VCaP (cell line): ENCODE data around the gene LGALS3.

Experiments used
- H3K27ac ChIP-seq: fragments of 450-650 bp; 2 replicates; pipeline ENCODE4 v1.5.1; 2017
- TF ChIP-seq, protein P1 (sequence below): fragments of 450-650 bp; conservative IDR thresholded peaks from 2 replicates; pipeline ENCODE4 v1.5.1; 2017; ENCODE audit warnings: mild to moderate bottlenecking, moderate library complexity

The LGALS3 gene

DNA sequence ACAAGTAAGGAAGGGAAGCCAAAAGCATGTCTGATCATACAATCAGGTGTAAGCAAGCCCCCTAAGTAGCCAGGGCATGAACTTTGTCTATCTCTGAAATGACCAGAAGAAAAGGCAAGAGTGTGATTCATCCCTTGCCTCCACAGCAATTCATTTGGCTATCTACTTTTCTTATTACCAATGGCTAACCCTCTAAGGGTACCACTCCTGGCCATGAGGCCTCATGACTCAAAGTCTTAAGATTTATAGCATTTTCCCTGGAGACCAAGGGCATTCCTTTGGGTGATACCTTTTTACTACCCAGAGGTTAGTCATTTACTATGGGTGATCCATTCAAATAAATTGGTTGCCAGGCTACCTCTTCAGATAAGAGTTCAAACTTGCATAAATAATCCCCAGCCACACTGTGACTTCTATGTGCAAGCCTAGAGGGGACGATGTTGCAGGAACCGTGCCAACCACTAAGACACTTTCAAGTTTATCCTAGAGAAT lies 1.5 kb upstream of the LGALS3 start:
- TF ChIP-seq, protein P1, sequence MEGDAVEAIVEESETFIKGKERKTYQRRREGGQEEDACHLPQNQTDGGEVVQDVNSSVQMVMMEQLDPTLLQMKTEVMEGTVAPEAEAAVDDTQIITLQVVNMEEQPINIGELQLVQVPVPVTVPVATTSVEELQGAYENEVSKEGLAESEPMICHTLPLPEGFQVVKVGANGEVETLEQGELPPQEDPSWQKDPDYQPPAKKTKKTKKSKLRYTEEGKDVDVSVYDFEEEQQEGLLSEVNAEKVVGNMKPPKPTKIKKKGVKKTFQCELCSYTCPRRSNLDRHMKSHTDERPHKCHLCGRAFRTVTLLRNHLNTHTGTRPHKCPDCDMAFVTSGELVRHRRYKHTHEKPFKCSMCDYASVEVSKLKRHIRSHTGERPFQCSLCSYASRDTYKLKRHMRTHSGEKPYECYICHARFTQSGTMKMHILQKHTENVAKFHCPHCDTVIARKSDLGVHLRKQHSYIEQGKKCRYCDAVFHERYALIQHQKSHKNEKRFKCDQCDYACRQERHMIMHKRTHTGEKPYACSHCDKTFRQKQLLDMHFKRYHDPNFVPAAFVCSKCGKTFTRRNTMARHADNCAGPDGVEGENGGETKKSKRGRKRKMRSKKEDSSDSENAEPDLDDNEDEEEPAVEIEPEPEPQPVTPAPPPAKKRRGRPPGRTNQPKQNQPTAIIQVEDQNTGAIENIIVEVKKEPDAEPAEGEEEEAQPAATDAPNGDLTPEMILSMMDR, result no peak
- H3K27ac ChIP-seq, result peak overlapping the region; percentile 4; the same call in 1 of the 2 replicates

DNA sequence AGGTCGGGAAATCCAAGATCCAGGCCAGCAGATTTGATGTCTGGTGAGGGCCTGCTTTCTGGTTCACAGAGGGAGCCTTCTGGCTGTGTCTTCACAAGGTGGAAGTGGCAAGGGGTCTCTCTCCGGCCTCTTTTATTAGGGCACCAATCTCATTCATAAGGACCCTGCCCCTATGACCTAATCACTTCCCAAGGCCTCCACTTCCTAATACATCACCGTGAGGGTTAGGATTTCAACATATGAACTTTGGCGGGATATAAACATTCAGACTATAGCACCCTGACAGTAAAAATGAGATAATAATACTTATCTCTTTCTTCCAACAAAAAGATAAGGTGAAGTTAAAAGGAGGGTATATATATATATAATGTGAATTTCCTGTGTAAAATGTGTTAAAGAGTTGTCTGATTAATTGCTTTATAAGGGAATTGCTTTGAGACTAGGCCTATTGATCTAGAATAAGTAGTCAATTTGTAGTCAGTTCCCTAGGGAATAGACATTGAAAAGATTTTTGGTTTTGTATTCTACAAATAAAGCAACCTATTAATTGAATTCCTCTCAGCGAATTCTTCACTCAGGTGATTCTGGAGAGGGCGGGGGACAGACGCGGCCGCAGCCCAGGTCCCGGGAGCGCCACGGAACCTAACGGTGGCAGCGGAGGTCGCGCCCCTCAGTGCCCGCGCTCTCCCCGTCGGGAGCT lies 516 bp upstream of the LGALS3 start:
- TF ChIP-seq, protein P1, result no peak
- H3K27ac ChIP-seq, result no peak overlapping the region

DNA sequence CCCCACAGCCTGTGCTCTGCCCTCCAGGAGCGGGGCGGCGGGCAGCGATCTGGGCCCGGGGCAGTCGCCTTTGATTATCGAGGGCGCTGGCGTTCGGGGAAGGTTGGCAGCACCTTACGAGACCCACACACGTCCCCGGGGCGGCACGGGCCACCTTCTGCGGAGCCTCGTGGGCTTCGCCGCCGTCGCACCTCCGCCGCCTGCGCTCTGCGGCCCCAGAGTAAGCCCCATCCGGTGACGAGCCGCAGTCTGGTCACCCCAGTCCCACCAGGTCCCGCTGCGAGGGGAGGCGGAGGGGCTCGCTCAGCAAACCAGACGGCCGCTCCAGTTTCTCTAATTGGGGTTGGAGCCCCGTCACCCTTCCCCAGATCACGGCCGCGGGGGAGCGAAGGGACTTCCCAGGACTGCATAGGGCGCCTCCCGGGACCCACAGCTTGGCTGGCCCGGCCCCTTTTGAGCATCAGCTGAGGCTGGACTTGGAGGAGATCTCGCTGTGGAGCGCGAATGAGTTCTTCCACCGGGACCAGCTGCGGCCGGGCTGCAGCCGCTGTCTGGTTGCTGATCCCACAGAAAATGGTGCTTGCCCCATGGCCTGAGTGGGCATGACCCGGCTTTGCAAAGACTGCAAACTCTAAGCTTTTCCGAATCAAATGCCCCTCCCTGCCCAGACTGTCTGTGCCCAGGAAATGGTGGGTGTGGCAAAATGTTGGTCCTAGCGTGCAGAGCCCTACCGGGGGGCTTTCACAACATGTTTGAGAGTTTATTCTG lies 560 bp downstream of the LGALS3 start:
- TF ChIP-seq, protein P1, result no peak
- H3K27ac ChIP-seq, result peak overlapping the region; percentile 18; the same call in 1 of the 2 replicates

DNA sequence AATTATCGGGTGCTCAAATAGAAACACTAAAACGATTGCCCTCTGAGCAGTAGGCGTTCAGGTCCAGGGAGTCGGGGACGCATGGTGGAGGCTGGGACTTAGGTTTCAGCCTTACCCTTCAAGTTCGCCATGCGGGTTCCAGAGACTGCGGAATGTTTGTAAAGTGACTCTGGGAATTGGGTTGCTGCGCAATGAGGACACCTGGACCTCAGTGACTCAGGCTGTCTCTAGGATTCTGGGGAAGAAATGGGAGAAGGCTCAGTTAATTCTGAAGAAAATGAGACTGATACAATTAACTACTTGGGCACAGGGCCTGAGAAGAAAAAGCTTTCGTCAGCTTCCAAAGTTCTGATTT lies 1.1 kb downstream of the LGALS3 start:
- TF ChIP-seq, protein P1, result no peak
- H3K27ac ChIP-seq, result peak overlapping the region; percentile 18

DNA sequence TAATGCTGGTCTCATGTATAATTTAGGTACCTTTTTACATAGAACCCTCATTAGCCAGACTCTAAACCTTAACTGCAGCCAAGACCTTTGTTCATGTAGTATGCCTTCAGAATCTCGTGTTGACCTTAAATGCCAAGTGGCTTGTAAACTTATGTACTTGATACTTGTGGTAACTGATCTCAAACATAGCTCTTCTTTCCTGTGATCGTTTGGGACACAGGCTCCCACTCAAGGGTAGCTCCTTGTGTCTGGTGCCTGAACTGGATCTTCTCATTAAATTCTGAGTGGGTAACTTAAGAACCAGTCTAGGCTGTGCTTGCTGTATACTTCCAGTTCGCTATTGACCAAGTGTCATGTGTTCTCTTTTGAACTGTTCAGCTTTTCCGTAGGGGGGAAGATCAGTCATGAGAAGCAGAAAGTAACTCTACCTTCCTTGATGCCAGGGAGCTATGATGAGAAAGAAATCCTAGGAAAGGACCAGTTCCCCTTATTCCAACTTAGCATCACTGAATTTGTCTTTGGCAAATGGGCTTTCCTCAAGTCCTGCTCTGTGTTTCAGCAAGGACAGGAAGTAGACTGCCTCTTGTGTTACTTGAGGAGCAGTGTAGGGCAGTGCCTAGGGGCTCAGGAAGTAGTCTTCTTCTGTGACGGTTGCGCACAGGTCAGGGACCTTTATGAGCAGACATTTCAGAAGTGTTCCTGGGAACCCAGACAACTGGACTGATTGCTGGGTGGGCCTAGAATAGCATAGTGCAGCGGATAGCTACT lies 2.5 kb downstream of the LGALS3 start:
- H3K27ac ChIP-seq, result no peak overlapping the region
- TF ChIP-seq, protein P1, result no peak

DNA sequence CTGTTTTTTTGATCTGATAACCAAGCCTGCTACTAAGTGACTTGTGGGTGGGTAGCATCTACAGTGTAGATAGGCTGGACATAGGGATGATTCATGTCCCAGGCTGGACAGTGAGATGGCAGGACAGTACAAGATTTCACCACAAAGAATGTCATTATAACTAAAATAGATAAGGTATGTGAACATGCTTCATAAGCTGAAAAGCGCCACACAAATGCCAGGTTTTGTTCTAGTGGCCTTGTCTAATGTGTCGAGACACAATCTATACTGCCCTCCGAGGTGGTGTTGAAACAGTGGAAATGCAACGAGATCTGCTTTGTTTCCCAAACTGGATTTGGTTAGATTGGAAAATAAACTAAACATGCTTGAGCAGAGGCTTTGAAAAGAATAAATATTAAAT lies 4.4 kb downstream of the LGALS3 start:
- TF ChIP-seq, protein P1, result no peak
- no peak overlapping the region for H3K27ac ChIP-seq

DNA sequence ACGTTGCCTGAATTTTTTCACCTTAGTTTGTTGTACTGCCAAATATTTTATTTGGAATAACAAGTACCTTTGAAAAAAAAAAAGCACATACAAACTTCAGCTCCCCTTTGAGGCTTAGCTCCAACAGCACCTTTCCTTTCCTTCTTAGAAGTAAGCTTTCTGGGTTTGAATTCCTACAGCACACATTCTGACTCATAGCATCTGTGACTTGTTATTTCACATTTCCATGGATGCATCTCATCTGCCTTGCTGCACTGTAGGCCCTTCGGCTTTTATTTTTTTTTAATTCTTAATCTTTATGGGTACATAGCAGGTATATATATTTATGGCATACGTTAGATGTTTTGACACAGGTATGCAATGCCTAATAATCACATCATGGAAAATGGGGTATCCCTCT lies 7.2 kb downstream of the LGALS3 start:
- TF ChIP-seq, protein P1, result no peak
- no peak overlapping the region for H3K27ac ChIP-seq
